ENCODE data around the gene MLLT3.

MLLT3 gene

GRCh38 chr9:20391208-20391607 is 231.1 kb downstream of the MLLT3 start:
- no peak for DNase-seq (ENCODE audit: low read depth in 1 of 2, low spot score in 1 of 2)

- DNase-seq (ENCODE audit: low read depth in 1 of 2, low spot score in 1 of 2): no peak
Measured at GRCh38 chr9:20390400-20390799, 231.9 kb downstream of the MLLT3 start.

- DNase-seq (ENCODE audit: low read depth in 1 of 2, low spot score in 1 of 2): no peak
Measured at GRCh38 chr9:20387062-20387461, 235.2 kb downstream of the MLLT3 start.

GRCh38 chr9:20384642-20385041 is 237.7 kb downstream of the MLLT3 start:
- DNase-seq (ENCODE audit: low read depth in 1 of 2, low spot score in 1 of 2): no peak

GRCh38 chr9:20382460-20383071 is 239.7 kb downstream of the MLLT3 start:
- no peak for DNase-seq (ENCODE audit: low read depth in 1 of 2, low spot score in 1 of 2)

GRCh38 chr9:20380546-20380945 is 241.8 kb downstream of the MLLT3 start:
- no peak for DNase-seq (ENCODE audit: low read depth in 1 of 2, low spot score in 1 of 2)

- no peak for DNase-seq (ENCODE audit: low read depth in 1 of 2, low spot score in 1 of 2)
Measured at GRCh38 chr9:20379804-20380225, 242.5 kb downstream of the MLLT3 start.

- no peak for DNase-seq (ENCODE audit: low read depth in 1 of 2, low spot score in 1 of 2)
Measured at GRCh38 chr9:20378851-20379250, 243.4 kb downstream of the MLLT3 start.

- DNase-seq (ENCODE audit: low read depth in 1 of 2, low spot score in 1 of 2): no peak
Measured at GRCh38 chr9:20377790-20378189, 244.5 kb downstream of the MLLT3 start.

GRCh38 chr9:20376731-20377375 is 245.4 kb downstream of the MLLT3 start:
- no peak for DNase-seq (ENCODE audit: low read depth in 1 of 2, low spot score in 1 of 2)

- DNase-seq (ENCODE audit: low read depth in 1 of 2, low spot score in 1 of 2): no peak
Measured at GRCh38 chr9:20376042-20376441, 246.3 kb downstream of the MLLT3 start.

- DNase-seq (ENCODE audit: low read depth in 1 of 2, low spot score in 1 of 2): no peak
Measured at GRCh38 chr9:20373263-20373662, 249.0 kb downstream of the MLLT3 start.

- DNase-seq (ENCODE audit: low read depth in 1 of 2, low spot score in 1 of 2): no peak
Measured at GRCh38 chr9:20369391-20369790, 252.9 kb downstream of the MLLT3 start.

- DNase-seq (ENCODE audit: low read depth in 1 of 2, low spot score in 1 of 2): no peak
Measured at GRCh38 chr9:20367855-20368254, 254.4 kb downstream of the MLLT3 start.

- DNase-seq (ENCODE audit: low read depth in 1 of 2, low spot score in 1 of 2): no peak
Measured at GRCh38 chr9:20364959-20365358, 257.3 kb downstream of the MLLT3 start.

- no peak for DNase-seq (ENCODE audit: low read depth in 1 of 2, low spot score in 1 of 2)
Measured at GRCh38 chr9:20363233-20363632, 259.1 kb downstream of the MLLT3 start.

- DNase-seq (ENCODE audit: low read depth in 1 of 2, low spot score in 1 of 2): no peak
Measured at GRCh38 chr9:20361656-20362570, 260.4 kb downstream of the MLLT3 start.

GRCh38 chr9:20361229-20361628 is 261.1 kb downstream of the MLLT3 start:
- DNase-seq (ENCODE audit: low read depth in 1 of 2, low spot score in 1 of 2): no peak

- DNase-seq (ENCODE audit: low read depth in 1 of 2, low spot score in 1 of 2): peak in 1 of 2 donors; percentile 37
Measured at GRCh38 chr9:20358207-20358606, 264.1 kb downstream of the MLLT3 start.

- no peak for DNase-seq (ENCODE audit: low read depth in 1 of 2, low spot score in 1 of 2)
Measured at GRCh38 chr9:20357037-20357432, 265.3 kb downstream of the MLLT3 start.

- peak; percentile 7 to 43 for DNase-seq (ENCODE audit: low read depth in 1 of 2, low spot score in 1 of 2)
Measured at GRCh38 chr9:20356403-20357036, 265.8 kb downstream of the MLLT3 start.

GRCh38 chr9:20355022-20355421 is 267.3 kb downstream of the MLLT3 start:
- DNase-seq (ENCODE audit: low read depth in 1 of 2, low spot score in 1 of 2): no peak
